SU-DHL-6 (cell line): ENCODE measurements around the gene FKBP2.

Experiments
- CTCF ChIP-seq: fragments of 200-600 bp; sonication (generic); IDR thresholded peaks from one replicate; pipeline ENCODE4 v1.5.1; 2017; ENCODE audit warnings: antibody characterized with exemption, mild to moderate bottlenecking, low read length, moderate library complexity; ENCODE audit not compliant: insufficient read depth, poor library complexity, severe bottlenecking
- EZH2phosphoT487 ChIP-seq: fragments of 200-600 bp; sonication (generic), shearing (Covaris generic); conservative IDR thresholded peaks from 2 replicates; pipeline ENCODE4 v1.6.1; 2018; ENCODE audit warnings: mild to moderate bottlenecking, antibody characterized with exemption, low read length, moderate library complexity, mixed read lengths

- no peak for TF ChIP-seq CTCF
- TF ChIP-seq EZH2phosphoT487, result no peak
These were observed 21.1 kb upstream of the FKBP2 start for GRCh38 chr11:64219755-64220154.
